HG02943 (cell line): ENCODE measurements around the gene CEACAM16.
"Not testable (repeated sequence)": the region's sequence is repeated elsewhere in the genome, so short reads cannot be mapped to it uniquely, and the experiment has no call there.

Source experiments
- ATAC-seq: cut with Tn5 transposase; IDR thresholded peaks from one replicate; pipeline ENCODE4 v1.9.1; 2021; ENCODE audit warnings: mild to moderate bottlenecking, low read depth, moderate library complexity; ENCODE audit not compliant: unreplicated experiment

Gene CEACAM16

DNA sequence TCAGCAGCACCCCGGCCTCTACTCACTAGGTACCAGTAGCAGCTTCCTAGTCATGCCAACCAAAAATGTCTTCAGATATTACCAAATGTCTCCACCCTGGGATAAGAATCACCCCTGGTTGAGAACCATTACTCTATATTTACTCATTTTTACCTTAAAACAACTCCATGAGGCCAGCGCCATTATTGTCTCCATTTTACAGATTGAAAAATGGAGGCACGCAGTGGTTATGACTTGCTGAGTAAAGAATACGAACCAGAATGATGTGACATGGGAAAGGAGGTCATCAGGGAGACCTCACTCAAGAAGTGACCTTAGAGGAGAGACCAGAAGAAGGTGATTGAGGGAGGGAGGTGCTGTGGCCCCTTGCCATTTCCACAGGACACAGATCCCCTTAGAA lies 25.4 kb upstream of the CEACAM16 start:
- no peak for ATAC-seq

DNA sequence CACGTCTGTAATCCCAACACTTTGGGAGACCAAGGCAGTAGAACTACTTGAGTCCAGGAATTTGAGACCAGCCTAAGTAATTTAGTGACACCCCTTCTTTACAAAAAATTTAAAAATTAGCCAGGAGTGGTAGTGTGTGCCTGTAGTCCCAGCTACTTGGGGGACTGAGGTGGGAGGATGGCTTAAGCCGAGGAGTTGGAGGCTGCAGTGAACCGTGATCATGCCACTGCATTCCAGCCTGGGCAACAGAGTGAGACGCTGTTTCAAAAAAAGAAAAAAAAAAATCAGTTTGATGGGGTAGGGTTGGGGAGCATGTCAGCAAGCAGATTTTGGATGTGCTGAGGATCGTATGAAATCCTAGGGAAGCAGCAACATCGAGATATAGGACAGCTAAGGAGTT lies 23.4 kb upstream of the CEACAM16 start:
- no peak for ATAC-seq

DNA sequence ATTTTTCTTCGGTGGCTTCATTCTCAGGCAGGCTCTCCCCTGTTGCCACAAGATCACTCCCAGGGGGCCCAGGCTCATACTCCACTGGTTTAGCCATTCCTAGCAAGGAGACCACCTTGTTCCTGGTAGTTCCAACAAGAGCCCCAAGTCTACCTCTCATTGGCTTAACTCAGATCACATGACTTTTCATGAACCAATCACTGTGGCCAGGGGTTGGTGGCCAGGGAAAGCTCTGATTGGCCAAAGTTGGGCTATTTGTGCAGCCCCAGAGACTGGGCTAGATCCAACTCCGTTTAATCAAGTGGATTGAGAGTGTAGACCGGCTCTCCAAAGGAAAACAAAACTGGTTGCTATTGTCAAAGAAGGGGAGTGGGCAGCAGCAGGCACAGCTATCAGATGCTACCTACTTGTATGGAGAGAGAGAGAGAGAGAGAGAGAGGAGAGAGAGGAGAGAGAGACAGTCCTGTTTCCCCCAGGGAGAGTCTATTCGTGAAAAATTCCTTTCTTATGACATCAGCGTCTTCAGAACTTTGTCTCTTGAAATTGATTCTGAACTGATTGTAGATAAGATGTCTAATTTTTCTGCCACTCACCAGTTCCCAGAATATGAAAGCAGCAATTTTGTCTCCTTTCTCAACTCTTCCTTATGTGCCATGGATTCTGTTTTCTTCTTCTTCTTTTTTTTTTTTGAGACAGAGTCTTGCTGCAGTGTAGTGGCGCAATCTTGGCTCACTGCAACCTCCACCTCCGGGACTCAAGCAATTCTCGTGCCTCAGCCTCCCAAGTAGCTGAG lies 21.7 kb upstream of the CEACAM16 start:
- no peak for ATAC-seq

DNA sequence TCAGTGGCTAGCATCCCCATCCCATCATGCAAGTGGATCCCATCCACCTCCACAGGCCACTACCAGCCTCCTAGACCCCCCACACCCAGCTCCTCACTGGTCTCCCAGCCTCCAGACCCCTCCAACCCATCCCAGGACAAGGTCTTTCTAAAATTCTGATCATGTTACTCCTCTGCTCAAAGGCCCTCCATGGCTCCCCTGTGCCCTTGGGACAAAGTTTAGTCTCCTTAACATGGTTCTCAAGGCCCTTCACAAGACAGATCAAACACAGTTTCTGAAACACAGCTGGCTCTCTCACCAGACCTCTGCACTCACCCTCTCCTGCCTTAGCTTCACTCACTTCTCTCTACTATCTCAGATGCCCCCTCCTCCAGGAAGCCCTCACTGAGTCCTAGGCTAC lies 18.4 kb upstream of the CEACAM16 start:
- ATAC-seq: no peak

DNA sequence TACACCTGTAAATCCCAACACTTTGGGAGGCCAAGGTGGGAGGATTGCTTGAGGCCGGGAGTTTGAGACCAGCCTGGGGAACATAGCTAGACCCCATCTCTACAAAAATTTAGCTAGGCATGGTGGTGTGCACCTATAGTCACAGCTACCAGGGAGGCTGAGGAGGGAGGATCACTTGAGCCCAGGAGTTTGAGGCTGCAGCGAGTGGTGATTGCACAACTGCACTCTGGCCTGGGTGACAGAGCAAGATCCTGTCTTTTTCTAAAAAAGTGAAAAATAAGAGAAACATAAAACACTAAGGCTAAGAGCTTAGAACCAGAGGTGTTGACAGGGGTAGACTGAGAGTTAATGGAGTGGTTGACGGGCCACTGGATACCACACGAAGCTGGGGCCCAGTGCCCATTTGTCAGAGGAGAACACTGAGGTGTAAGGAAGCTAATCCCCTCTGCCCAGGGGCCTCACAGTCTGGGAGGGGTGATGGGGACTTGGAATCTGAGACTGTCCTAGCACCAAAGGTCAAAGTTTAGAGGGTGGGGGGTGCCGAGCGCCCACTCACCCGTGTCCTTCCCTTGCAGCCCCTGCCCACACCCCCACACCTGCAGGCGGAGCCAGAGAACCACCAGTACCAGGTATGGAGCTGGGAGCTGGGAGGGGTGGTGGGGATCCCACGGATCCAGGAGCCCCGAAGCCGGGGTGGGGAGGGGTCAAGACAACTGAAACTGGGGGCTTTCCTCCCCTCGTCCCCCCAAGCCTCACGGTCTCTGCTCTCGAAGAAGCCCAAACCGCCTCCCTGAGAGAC lies 16.8 kb upstream of the CEACAM16 start:
- ATAC-seq: no peak

DNA sequence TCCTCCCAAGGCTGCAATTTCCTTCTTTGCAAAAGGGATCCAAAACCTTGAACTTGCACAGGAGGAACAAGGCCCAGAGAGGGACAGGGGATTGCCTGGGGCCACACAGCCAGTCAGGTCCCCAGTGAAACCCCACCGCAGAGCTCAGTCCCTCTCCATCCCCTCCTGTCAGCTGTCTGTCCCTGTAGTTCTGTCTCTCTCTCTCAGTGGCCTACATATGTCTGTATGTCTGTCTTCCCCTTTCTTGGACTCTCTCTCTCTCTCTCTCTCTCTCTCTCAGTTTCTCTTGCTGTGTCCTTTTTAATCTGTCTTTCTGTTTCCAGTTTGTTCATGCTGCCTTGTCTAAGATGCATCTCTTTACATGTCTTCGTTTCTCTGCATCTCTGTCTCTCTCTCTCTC lies 16.1 kb upstream of the CEACAM16 start:
- ATAC-seq: no peak

DNA sequence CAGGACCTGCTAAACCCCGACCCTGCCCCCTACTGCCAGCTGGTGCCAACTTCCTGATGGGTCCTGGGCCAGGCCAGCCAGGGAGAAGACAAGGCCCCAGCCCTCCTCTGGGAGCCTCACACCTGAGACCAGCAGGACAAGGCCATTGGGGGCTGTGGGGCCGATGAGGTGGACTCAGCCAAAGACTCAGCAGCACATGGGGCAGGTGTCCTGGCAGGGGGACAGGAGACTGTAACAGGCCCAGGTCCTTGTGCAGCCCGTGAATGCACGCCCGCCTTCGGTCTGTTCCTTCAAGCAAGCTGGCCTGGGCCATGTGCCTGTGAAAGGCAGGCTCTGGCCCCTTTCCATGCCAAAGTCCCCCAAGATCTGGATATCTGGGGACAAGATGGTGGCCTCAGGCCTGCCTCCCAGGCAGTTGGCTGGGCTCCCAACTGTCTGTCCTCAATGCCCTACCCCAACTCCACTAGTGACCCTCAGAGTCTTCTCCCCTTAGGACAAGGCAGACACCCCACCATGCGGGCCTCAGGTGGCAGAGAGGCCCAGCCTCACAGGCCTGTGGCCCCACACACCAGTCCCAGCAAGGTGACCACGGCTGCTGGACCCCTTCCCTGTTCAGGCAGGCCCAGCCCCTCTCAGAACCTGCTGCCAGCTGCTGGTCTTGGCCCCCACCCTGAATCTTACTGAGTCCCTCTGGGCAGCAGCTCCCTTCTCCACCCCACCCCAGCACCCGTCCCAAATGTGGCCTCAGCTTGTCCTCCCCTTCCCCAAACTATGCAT lies 15.3 kb upstream of the CEACAM16 start:
- ATAC-seq: no peak

DNA sequence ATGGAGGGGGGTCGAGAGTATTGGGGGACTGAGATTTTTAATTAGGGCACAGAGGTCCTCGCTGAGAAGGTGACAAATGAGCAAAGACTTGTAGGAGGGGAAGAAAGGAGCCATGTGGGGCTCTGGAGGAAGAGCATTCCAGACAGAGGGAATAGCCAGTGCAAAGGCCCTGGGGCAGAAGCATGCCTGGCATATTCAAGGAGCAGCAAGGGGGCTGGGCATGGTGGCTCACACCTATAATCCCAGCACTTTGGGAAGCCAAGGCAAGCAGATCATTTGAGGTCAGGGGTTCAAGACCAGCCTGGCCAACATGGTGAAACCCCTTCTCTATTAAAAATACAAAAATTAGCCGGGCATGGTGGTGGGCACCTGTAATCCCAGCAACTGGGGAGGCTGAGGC lies 14.6 kb upstream of the CEACAM16 start:
- not testable (repeated sequence) for ATAC-seq

DNA sequence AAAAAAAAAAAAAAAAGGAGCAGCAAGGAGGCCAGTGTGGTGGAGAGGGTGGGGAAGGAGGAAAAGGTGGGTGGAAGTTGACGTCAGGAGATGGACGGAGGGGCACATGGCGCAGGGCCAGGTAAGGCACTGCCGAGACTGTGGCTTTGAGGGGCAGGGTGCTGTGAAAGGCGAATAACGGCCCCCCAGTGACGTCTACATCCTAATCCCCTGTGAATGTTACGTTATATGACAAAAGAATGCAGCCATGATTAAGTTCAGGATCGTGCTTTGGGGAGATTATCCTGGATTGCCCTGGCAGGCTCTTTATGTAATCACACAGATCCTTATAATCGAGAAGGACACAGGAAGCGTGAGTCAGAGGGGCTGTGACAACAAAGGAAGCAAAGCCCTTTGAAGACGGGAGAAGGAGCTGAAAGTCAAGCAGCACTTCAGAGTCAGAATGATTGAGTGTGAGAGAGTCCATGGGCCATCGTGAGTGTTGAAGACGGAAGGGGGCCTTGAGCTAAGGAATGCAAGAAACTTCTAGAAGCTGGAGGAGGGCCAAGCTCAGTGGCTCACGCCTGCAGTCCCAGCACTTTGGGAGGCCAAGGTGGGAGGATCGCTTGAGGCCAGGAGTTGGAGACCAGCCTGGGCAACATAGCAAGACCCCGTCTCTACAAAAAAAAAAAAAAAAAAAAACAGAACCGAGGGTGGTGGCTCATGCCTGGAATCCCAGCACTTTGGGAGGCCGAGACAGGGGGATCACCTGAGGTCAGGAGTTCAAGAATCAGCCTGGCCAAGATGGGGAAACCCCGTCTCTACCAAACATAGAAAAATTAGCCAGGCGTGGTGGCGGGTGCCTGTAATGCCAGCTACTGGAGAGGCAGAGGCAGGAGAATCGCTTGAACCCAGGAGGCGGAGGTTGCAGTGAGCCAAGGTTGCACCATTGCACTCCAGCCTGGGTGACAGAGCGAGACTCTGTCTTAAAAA lies 13.8 kb upstream of the CEACAM16 start:
- no peak for ATAC-seq

DNA sequence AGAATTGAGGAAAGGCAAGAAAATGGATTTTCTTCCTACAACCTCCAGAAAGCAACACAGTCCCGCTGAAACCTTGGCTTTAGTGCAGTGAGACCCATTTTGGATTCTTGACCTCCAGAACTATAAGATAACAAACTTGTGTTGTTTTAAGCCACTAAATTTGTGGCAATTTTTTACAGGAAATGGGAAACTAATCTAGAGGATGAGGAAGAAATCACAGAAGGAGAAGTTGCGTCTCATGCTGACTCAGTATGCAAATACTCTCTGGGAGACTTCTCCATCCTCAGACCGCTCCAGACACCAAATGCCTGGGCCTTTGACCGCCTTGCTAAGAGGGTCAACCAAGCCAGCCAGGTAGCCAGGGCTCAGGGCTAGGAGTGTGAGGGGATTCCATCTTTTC lies 13.1 kb upstream of the CEACAM16 start:
- no peak for ATAC-seq

DNA sequence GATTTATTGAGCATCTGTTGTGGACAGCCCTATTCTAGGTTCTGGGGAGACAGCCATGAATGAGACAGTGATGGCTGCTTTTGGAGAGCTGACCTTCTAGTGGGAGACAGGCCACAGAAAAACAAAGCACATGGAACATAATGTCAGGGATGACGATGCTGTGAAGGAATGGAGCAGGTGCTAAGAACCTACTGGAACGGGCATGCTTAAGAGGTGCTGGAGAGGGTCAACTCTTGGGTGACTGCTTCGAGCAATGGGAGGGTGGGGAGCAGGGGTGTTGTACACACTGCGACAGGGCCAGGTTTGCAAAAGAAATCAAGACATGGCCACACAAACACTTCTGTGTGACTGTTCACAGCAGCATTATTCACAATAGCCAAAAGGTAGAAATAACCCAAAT lies 12.1 kb upstream of the CEACAM16 start:
- no peak for ATAC-seq

DNA sequence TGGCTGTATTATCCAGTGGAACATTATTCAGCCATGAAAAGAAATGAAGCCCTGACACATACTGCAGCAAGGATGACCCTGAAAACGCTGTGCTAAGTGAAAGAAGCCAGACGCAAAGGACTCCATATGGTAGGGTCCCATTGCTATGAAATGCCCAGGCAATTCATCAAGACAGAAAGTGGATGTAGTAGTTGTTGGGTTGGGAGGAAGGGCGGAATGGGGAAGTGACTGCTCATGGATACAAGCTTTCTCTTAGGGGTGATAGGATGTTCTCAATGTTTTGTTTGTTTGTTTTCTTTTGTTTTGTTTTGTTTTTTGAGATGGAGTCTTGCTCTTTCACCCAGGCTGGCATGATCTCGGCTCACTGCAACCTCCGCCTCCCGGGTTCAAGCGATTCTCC lies 11.1 kb upstream of the CEACAM16 start:
- no peak for ATAC-seq

DNA sequence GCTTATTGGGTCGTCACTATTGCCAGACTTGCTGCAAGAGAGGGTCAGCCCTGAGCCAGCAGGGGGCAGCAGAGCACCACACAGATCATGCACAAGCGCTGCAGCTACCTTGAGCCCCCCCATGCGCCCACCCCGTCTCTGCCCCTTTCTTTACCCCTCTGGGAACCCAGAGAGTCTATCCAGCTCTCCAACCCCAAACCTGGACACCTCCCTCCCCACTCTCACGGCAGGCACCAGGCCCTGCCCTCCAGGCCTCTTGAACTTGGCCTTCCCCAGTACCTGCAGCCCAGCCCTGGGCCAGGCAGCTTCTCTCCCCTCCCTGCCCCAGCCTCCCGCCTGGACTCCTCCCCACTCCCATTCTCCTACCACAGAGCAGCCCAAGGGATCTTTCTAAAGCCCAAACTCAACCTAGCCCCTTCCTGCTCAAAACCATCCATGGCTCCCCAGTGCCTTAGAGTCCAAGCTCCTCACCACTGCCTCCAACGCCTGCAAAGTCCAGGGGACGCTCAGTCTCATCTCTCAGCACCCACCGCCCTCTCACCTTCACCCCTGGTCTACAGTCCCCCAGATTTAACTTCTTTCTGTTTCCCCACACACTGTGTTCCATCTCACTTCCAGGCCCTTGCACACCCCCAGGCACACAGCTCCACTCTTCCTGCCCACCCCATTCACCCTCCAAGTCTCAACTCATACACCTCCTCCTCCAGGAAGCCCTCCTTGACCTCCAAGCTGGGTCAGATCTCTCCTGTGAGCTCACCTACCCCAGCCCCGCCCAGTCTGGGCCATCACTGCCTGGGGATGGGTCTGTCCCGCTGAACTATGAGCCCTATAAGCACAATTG lies 9.4 kb upstream of the CEACAM16 start:
- ATAC-seq: no peak

DNA sequence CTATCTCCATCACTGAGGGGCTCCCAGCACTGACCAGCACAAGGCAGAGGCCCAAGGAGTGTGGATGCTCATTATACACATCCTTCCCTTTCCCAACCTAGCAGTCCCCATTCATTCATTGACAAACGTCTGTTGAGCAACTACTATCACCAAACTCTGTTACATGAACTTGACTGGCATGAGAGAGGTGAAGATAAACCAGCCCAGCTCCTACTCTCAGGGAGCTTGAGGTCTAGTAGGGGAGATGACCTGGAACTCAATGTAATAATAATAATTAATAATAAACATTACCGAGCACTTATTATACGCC lies 8.9 kb upstream of the CEACAM16 start:
- ATAC-seq: no peak

DNA sequence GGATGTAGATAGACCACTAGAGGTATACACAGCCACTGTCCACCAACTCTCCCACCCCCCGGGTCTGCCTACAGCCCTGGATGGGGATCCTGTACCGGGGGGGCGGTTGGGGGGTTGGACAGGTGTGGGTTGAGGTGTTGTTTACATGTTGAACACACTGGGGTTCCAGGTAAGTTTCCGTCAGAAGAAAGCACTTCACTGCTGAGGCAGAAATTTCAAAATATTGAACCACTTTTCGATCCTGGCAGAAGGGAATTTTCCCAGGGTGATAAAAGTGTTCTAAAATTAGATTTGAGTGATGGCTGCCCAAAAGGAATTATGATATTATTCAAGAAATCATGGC lies 6.6 kb upstream of the CEACAM16 start:
- ATAC-seq: no peak

DNA sequence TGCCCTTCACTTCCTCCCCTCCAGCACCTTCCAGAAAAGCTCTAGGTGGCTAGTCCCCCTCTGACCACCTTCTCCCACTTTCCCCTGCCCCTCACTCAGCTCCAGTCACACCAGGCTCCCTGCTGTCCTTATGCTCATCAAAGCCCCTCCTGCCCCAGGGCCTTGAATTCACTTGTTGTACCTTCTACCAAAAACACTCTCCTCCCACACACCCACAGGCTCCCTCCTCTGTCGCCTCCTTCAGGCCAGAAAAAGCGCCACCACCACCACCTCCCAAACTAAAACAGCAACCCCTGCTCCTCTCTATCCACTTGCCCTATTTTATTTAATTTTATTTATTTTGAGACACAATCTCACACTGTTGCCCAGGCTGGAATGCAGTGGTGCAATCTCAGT lies 4.8 kb upstream of the CEACAM16 start:
- no peak for ATAC-seq

DNA sequence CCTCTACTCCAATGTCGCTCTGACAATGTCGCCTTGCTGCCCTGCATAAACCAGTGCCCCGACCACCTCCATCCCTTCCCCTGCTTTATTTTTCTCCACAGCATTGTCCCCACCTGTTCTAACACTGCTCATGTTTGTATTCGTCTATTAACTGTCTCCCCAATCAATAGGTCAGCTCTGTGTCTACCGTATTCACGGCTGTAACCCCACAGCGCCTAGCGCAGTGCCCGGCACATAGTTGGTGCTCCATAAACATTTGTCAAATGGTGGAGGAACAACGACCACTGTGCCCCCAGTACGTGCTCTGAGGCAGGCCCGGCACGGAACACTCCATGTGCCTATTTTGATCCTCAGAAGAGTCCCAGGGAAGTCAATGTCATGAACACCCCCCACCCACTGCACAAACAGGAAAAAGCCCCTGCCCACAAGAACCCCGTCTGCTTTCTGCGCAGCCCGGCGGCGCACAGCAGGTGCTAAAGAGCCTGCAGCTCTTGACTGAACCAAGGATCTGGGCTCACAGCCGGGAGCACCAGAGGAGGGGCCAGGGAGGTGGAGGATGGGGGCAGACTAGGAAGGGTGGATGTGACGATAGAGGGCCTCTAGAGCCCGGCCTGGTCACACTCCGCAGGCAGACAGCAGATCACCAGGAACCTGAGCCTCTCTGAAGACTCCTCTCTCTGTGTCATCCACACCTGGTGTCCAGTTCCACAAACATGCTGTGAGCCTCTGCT lies 1.8 kb upstream of the CEACAM16 start:
- no peak for ATAC-seq

DNA sequence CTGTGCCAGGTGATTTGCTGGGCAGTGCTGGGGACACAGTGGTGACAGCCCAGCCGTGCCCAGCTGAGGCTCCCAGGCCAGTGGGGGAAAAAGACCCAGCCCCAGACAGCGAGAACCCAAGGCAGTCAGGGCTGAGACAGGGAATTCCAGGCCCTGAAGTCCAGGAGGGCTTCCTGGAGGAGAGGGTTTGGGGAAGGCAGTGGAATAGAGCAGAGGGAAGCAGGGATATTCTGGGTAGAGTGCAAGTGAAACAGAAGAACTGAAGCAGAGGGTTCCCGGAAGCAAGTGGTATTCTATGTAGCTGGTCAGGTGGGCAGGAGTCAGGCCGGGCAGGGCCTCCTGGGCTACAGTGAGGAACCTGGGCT lies 1.3 kb upstream of the CEACAM16 start:
- no peak for ATAC-seq

DNA sequence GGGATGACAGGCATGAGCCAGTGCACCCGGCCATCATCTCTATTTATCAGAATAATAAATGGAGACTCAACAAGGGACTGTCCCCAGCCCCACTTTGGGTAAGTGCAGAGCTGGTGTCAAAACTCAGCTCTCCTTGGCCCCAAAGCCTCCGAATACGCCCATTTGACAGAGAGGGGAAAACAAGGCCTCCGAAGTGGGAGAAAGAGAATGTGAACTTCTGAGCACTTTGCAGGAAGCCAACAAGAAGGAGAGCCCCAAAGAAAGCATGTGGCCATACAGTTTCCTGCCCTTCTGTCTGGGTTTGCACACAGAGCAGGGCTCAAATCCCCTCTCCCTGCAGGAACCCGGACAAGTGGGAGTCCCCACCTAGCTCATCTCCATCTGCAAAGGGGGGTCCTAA lies 1.6 kb downstream of the CEACAM16 start:
- no peak for ATAC-seq
